IPS-15b (cell line): ENCODE measurements around the gene MCAT.
"Not testable (repeated sequence)": the region's sequence is repeated elsewhere in the genome, so short reads cannot be mapped to it uniquely, and the experiment has no call there.

Experiments
- H3K27me3 ChIP-seq: one replicate; pipeline ENCODE4 v1.6.1; 2013; ENCODE audit warnings: low read length; ENCODE audit not compliant: control insufficient read depth, insufficient read depth
- H3K36me3 ChIP-seq: one replicate; pipeline ENCODE4 v1.6.1; 2013; ENCODE audit warnings: low read length; ENCODE audit not compliant: control insufficient read depth, insufficient read depth
- H3K4me1 ChIP-seq: one replicate; pipeline ENCODE4 v1.6.1; 2013; ENCODE audit warnings: mild to moderate bottlenecking, low read length; ENCODE audit not compliant: control insufficient read depth, insufficient read depth
- H3K4me3 ChIP-seq: one replicate; pipeline ENCODE4 v1.5.1; 2013; ENCODE audit warnings: low read depth, low read length
- H3K9ac ChIP-seq: one replicate; pipeline ENCODE4 v1.6.1; 2013; ENCODE audit warnings: low read depth, mild to moderate bottlenecking, low read length
- H3K9me3 ChIP-seq: one replicate; pipeline ENCODE4 v1.6.1; 2013; ENCODE audit warnings: mild to moderate bottlenecking, low read length; ENCODE audit not compliant: control insufficient read depth, insufficient read depth

The MCAT gene

DNA sequence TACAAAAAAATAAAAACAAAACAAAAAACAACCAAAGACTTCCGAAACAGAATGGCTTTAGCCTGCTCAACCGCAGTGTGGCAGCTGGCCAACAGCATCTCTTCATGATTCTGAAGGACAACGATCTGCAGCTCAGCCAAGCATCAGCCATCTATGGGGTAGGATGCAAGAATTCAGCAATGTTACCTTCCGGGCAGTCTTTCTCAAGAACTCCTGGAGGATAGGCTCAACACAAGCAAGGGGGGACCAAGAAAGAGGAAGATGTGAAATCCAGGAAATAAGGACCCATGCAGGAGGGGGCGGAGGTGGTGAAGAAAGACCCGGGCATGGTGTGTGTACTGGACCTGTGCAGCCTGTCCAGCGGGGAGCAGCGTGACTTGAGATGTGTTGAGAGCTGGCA is 4.6 kb upstream of the MCAT start:
- no peaks in the 10 kb centered on the region for H3K36me3 ChIP-seq
- H3K27me3 ChIP-seq = peaks cover 8% of the 10 kb centered on the region
- H3K4me1 ChIP-seq = no peaks in the 10 kb centered on the region
- no peaks in the 10 kb centered on the region for H3K9me3 ChIP-seq
- H3K4me3 ChIP-seq = no peak overlapping the region
- H3K9ac ChIP-seq = no peak overlapping the region

DNA sequence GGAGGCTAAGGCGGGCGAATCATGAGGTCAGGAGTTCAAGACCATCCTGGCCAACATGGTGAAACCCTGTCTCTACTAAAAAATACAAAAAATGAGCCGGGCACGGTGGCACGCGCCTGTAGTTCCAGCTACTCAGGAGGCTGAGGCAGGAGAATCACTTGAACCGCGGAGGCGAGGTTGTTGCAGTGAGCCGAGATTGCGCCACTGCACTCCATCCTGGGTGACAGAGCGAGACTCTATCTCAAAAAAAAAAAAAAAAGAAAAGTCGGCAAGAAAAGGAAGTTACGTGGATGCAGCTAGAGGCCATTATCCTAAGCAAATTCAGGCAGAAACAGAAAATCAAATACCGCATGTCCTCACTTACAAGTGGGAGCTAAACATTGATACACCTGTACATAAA is 3.1 kb upstream of the MCAT start:
- not testable (repeated sequence) for H3K4me1 ChIP-seq, H3K4me3 ChIP-seq, H3K27me3 ChIP-seq, H3K9me3 ChIP-seq, H3K36me3 ChIP-seq, H3K9ac ChIP-seq

DNA sequence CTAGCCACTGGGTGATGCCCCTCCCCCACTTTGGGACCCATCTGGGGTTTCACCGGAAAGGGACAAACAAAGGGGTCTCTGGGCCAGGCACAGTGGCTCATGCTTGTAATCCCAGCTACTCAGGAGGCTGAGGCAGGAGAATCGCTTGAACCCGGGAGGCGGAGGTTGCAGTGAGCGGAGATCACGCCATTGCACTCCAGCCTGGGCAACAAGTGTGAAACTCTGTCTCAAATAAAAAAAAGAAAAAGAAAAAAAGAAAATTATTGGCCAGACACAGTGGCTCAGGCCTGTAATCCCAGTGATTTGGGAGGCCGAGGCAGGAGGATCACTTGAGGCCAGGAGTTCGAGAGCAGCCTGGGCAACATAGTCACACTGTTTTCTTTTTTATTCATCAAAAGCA is 2.2 kb upstream of the MCAT start:
- not testable (repeated sequence) for H3K36me3 ChIP-seq, H3K9me3 ChIP-seq, H3K4me3 ChIP-seq, H3K9ac ChIP-seq, H3K4me1 ChIP-seq, H3K27me3 ChIP-seq

DNA sequence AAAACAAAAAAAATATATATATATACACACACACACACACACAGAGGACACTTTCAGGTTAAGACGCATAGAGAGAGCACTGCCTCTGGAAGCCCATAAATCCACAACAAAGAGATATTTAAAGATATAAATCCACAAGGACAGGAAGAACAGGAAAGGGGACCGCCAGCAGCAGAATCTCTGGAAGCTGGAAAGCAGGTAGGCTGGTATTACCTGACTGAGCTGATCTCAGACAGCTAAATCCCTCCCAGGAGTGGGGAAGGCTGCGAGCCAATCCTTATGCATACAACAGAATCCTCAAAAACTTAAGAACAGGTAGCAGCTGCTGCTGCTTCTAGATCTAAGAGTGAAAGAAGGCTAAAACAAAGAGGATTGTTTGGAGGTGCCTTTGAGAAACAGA is 1.8 kb upstream of the MCAT start:
- H3K4me1 ChIP-seq = no peaks in the 10 kb centered on the region
- H3K36me3 ChIP-seq = no peaks in the 10 kb centered on the region
- H3K9me3 ChIP-seq = no peaks in the 10 kb centered on the region
- no peak overlapping the region for H3K4me3 ChIP-seq
- no peak overlapping the region for H3K9ac ChIP-seq
- no peaks in the 10 kb centered on the region for H3K27me3 ChIP-seq

DNA sequence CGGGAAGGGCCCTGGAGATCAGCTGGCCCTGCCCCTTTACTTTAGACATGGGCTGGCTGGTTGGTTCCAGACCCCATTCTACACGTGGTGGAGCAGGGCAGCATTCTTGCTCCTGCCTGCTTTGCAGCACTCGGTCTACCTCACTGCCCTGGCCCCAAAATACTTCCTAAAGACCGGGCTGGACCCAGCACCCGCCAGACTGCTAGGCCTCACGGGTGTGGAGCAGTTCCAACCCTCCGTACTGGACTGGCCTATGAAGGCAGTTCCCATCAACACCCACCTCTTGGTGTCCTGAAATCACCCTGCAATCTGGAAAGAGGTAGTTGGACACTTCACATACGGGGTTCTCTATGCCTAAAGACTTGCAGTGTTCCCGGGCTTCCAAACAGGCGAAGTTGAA is 6.4 kb downstream of the MCAT start:
- H3K4me3 ChIP-seq = no peak overlapping the region
- no peaks in the 10 kb centered on the region for H3K4me1 ChIP-seq
- H3K36me3 ChIP-seq = peaks cover 25% of the 10 kb centered on the region
- H3K9ac ChIP-seq = no peak overlapping the region
- no peaks in the 10 kb centered on the region for H3K9me3 ChIP-seq
- no peaks in the 10 kb centered on the region for H3K27me3 ChIP-seq

DNA sequence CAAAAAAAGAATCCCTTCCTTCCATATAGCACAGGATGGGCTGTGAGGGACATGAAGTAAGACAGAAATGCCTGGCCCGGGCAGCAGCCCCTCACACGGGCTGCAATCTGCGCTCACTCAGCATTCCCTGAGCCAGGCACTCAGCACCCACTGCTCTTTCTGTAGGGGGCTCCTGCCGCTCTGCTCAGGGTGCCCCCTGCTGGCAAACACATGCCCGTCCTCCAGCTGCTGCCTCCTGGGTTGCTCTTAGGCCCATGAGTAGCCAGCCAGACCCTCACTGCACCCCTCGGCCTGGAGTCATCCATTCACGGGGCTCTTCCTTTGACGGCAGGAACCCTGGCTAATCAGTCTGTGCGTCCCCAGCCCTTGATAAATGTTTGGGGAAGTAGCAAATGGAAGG is 6.9 kb downstream of the MCAT start:
- Histone ChIP-seq H3K9me3 (no peaks in the 10 kb centered on the region), H3K4me1 (no peaks in the 10 kb centered on the region), H3K9ac (no peak overlapping the region), H3K27me3 (no peaks in the 10 kb centered on the region), H3K36me3 (peaks cover 25% of the 10 kb centered on the region), H3K4me3 (no peak overlapping the region)

DNA sequence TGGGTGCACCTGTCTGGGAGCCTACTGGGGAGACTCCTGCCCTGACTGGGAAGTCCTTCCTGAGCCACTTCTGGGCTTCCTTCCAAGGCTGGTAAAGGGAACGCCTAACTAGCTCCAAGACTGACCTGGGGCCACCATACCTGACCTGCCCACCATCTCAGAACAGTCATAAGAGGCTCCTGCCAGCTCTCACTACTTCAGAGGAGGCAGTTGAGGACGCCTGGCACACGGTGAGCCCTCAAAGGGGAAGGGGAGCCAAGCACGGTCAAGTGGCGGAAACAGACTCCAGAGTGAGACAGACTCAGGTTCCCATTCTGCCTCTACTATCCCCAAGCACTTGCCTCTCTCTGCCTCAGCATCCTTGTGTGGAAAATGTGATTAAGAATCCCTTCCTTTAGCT is 7.6 kb downstream of the MCAT start:
- Histone ChIP-seq H3K27me3 (no peaks in the 10 kb centered on the region), H3K36me3 (peaks cover 25% of the 10 kb centered on the region), H3K4me1 (no peaks in the 10 kb centered on the region), H3K9ac (no peak overlapping the region), H3K4me3 (no peak overlapping the region), H3K9me3 (no peaks in the 10 kb centered on the region)

DNA sequence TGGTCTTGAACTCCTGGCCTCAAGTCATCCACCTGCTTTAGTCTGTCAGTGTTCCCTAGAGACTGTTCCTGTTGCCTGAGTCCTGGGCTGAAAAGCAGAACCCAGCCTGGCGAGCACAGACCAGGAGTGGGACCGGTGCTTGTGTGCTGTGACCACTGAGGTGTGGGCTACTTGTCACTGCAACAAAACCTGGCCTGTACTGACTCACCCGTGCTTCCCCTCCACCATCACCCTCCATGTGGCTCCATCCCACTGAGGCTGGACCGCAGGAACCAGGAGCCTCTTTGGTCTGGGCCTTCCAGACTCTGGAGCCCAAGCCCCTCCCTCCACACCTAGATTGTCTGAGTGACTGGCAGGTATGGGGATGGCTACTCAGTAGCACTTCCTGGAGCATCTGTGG is 8.6 kb downstream of the MCAT start:
- H3K4me3 ChIP-seq = no peak overlapping the region
- H3K9me3 ChIP-seq = no peaks in the 10 kb centered on the region
- peaks cover 25% of the 10 kb centered on the region for H3K36me3 ChIP-seq
- peaks cover 2% of the 10 kb centered on the region for H3K4me1 ChIP-seq
- no peak overlapping the region for H3K9ac ChIP-seq
- no peaks in the 10 kb centered on the region for H3K27me3 ChIP-seq

DNA sequence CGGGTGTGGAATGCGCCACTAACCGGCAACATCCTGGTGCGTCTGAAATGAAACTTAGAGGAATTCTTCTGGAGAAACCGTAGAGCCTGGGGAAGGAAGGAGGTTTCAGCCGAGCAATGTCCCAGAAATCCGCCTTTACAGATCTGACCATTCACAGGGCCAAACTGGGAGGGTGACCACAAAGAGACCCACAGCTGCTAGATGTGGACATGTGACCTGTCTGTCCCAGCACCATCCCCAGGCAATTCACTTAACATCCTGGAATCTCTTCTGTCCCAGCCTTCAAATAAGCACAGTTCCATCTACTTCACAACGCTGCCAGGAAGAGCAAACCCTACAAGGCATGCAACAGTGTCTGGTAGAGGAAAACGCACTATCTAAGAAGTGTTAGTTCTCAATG is 9.8 kb downstream of the MCAT start:
- H3K4me3 ChIP-seq = no peak overlapping the region
- peaks cover 4% of the 10 kb centered on the region for H3K4me1 ChIP-seq
- H3K36me3 ChIP-seq = peaks cover 21% of the 10 kb centered on the region
- H3K27me3 ChIP-seq = no peaks in the 10 kb centered on the region
- H3K9me3 ChIP-seq = no peaks in the 10 kb centered on the region
- no peak overlapping the region for H3K9ac ChIP-seq

DNA sequence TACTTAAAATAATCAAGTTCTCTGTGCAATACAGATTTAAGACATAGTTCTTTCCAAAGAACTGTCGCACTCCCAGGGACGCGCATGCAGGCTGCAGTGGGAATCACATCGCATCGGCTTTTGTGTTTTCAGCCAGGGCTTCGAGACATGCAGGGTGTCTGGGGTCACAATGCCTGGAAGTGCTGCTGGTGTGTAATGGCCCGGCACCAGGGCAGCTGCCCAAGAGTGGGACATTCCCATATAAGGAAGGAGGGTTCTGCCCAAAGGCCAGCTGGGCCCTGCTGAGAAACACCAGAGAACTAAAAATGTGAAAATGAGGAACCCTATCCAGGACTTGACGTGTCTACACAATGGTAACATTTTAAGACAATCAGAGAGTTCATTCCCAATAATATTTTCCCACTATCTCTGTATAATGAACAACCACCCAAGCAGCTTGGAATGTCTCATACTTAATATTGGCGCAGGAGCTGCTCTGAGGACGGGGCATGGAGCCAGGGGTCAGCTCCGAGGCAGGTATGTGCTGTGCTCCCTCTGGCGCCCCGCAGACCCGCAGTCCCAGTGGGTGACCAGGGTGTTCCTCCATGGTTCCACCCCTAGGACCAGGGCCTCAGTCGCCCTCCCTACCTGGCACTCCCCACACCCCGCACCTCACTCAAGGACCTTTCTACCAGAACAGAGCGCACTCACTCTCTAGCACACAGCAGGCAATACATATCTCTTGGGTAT is 11.3 kb downstream of the MCAT start:
- Histone ChIP-seq H3K4me3 (no peak overlapping the region), H3K9ac (no peak overlapping the region), H3K27me3 (no peaks in the 10 kb centered on the region), H3K36me3 (peaks cover 14% of the 10 kb centered on the region), H3K9me3 (no peaks in the 10 kb centered on the region), H3K4me1 (peaks cover 4% of the 10 kb centered on the region)

DNA sequence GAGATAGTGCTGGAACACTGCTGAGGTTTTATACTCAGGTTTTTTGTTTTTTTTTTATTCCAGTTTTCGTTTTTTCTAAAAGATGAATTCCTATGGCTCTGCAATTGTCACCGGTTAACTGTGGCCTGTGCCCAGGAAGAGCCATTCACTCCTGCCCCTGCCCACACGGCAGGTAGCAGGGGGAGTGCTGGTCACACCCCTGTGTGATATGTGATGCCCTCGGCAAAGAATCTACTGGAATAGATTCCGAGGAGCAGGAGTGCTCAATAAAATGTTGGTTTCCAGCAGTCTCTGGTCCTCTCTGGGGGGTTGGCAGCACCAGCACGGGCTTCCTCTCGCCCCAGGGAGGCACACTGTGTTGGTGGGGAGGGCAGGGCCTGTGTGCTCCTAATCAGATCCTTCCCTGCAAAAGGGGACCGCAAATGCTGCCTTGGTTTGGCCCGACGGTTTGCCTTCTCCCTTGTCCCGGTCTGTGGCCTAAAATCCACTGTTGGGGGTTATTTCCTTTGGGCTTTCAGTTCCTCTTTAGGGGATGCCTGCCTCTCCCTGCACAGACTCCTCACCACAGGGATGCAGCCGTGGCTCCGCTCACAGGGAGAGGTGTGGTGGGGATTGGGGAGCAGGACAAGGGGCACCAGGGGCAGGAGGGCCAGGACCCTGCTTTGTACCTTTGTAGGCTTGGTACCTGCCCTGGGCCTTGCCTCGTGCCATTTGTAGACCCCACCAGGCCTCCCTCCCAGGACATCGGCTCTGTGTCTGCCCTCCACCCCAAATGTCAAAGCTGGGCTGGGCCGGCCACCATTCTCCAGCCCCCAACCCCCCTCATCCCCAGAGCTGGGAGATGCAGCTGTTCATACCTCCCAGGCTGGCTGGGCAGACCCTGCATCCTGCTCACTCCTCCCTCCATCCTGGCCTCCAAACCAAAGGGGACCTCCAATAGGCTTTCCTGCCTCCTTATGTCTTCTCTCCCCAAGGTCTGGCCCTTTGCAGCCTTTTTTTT is 13.5 kb downstream of the MCAT start:
- no peak overlapping the region for H3K9ac ChIP-seq
- H3K4me1 ChIP-seq = peaks cover 4% of the 10 kb centered on the region
- H3K4me3 ChIP-seq = no peak overlapping the region
- peaks cover 5% of the 10 kb centered on the region for H3K36me3 ChIP-seq
- H3K9me3 ChIP-seq = no peaks in the 10 kb centered on the region
- no peaks in the 10 kb centered on the region for H3K27me3 ChIP-seq

DNA sequence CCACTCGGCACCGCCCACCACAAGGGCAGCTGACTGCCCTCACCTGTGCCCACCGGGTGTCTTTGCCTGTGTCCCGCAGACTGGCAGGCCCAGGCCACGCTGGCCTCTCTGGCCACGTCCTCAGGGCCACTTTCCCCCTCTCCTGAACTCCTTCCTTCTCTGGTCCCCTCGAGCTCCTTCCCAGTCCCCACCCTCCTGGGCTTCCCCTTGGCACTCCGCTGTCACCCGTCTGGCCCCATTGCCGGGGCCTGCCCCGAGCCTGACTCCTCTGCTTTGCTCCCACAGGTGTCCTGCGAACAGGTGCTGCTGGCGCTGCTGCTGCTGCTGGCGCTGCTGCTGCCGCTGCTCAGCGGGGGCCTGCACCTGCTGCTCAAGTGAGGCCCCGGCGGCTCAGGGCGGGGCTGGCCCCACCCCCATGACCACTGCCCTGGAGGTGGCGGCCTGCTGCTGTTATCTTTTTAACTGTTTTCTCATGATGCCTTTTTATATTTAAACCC is 14.2 kb downstream of the MCAT start:
- no peaks in the 10 kb centered on the region for H3K27me3 ChIP-seq
- H3K9me3 ChIP-seq = no peaks in the 10 kb centered on the region
- H3K4me1 ChIP-seq = peaks cover 4% of the 10 kb centered on the region
- no peak overlapping the region for H3K9ac ChIP-seq
- no peak overlapping the region for H3K4me3 ChIP-seq
- no peaks in the 10 kb centered on the region for H3K36me3 ChIP-seq
